GM12878 (cell line): ENCODE data around the gene RAB28. TPM values are rescaled to one million over a fixed set of nuclear protein-coding genes. Genes with fewer than 3 reads are reported as not detected.

ENCODE experiments used
- CUX1 ChIP-seq: IDR thresholded peaks from 2 replicates; pipeline ENCODE4 v1.6.1; 2012; ENCODE audit warnings: improper control_type of control experiment, low read depth, low read length; ENCODE audit not compliant: insufficient replicate concordance
- EED ChIP-seq: sonication (generic); IDR thresholded peaks from 2 replicates; pipeline ENCODE4 v1.6.1; 2016; ENCODE audit warnings: antibody characterized with exemption, low read depth
- MYC ChIP-seq: IDR thresholded peaks from 2 replicates; pipeline ENCODE4 v1.6.1; 2011; ENCODE audit warnings: mild to moderate bottlenecking, low read length, moderate library complexity, inconsistent platforms; ENCODE audit not compliant: insufficient read depth, insufficient replicate concordance, insufficient read length, severe bottlenecking
- NFYA ChIP-seq: IDR thresholded peaks from 2 replicates; pipeline ENCODE4 v1.6.1; 2011; ENCODE audit warnings: low read depth, mild to moderate bottlenecking, low read length, improper control_type of control experiment, borderline replicate concordance
- PAX8 ChIP-seq: fragments of 450-650 bp; IDR thresholded peaks from 2 replicates; pipeline ENCODE4 v1.6.1; 2017; ENCODE audit warnings: mild to moderate bottlenecking, moderate library complexity
- SMARCA5 ChIP-seq: fragments of 450-650 bp; IDR thresholded peaks from 2 replicates; pipeline ENCODE4 v1.6.1; 2017; ENCODE audit warnings: mild to moderate bottlenecking
- SRF ChIP-seq, 2 experiments: IDR thresholded peaks; 2 replicates each; pipeline ENCODE4 v1.6.1; 2011; ENCODE audit warnings: low read depth in 2 of 2, low read length in 2 of 2, mild to moderate bottlenecking in 1 of 2, moderate library complexity in 1 of 2
- ZNF217 ChIP-seq: fragments of 450-650 bp; IDR thresholded peaks from 2 replicates; pipeline ENCODE4 v1.6.1; 2017; ENCODE audit warnings: antibody characterized with exemption, mild to moderate bottlenecking
- polyA plus RNA-seq, 11 experiments: library from polyadenylated mRNA; depleted of rRNA in 4 of 11; unstranded in 6 of 11; stranded (reverse) in 5 of 11; fragments of >200 nt; fragmentation: Nextera tagmentation in 4 of 11; fragmentation: Illumina TruSeq in 1 of 11; extraction: Ambion mirVana in 4 of 11; extraction: Trizol in 1 of 11; gene quantifications; 1 replicate in 1 of 11; 2 replicates in 10 of 11; pipeline versions ENCODE4 v1.2.1 to v1.2.3, GENCODE V29; 2011 to 2016; ENCODE audit warnings: inconsistent platforms in 2 of 11, missing spikeins in 2 of 11, low read depth in 1 of 11
- total RNA-seq, 4 experiments: library from RNA; depleted of rRNA in 3 of 4; stranded (reverse); fragments of >200 nt in 3 of 4; fragmentation: Illumina TruSeq in 1 of 4; extraction: Trizol in 1 of 4; gene quantifications; 2 replicates each; pipeline versions ENCODE4 v1.2.1 to v1.2.3, GENCODE V29; 2013 to 2021
- TF ChIP-seq, protein P1 (sequence below): fragments of 450-650 bp; IDR thresholded peaks from 2 replicates; pipeline ENCODE4 v1.6.1; 2014; ENCODE audit warnings: mild to moderate bottlenecking

Gene RAB28
- total and polyA plus RNA-seq, 10 of the 15 experiments (the other 5 are each of a cell fraction or from before 2014, with no cell fraction given): 5.8 to 29.3 (median 16.9) TPM

- TF ChIP-seq NFYA: no peak
- TF ChIP-seq SRF (IDR thresholded peaks at IDR 0.05; ENCODE audit: low read depth in 2 of 2, low read length in 2 of 2): no peak
- TF ChIP-seq MYC: no peak
- TF ChIP-seq, protein P1, sequence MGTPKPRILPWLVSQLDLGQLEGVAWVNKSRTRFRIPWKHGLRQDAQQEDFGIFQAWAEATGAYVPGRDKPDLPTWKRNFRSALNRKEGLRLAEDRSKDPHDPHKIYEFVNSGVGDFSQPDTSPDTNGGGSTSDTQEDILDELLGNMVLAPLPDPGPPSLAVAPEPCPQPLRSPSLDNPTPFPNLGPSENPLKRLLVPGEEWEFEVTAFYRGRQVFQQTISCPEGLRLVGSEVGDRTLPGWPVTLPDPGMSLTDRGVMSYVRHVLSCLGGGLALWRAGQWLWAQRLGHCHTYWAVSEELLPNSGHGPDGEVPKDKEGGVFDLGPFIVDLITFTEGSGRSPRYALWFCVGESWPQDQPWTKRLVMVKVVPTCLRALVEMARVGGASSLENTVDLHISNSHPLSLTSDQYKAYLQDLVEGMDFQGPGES: 0 out of 2 replicates have a peak, but pooled peaks have one; percentile 41
- no peak for TF ChIP-seq CUX1
- TF ChIP-seq PAX8: no peak
- TF ChIP-seq EED: no peak
- TF ChIP-seq SMARCA5: no peak; the same call in 1 of the 2 replicates
- no peak for TF ChIP-seq ZNF217
Measured at GRCh38 chr4:13484122-13484748, at the start of gene RAB28 (continued).
